Nephron (organoid): ENCODE data around the gene FES.

ENCODE experiments used
- H3K27ac Mint-ChIP-seq, 3 experiments: 2 replicates each; pipeline ENCODE4 v1.8.0; 2020; ENCODE audit warnings: mixed read lengths in 3 of 3, mild to moderate bottlenecking in 2 of 3, moderate library complexity in 1 of 3
- H3K27me3 Mint-ChIP-seq: 2 replicates; pipeline ENCODE4 v1.8.0; 2021; ENCODE audit warnings: low read depth, mild to moderate bottlenecking, moderate library complexity, mixed read lengths
- H3K36me3 Mint-ChIP-seq: 2 replicates; pipeline ENCODE4 v1.8.0; 2020; ENCODE audit warnings: low read depth, mixed read lengths
- H3K4me1 Mint-ChIP-seq: 2 replicates; pipeline ENCODE4 v1.8.0; 2020; ENCODE audit warnings: mixed read lengths
- H3K4me3 Mint-ChIP-seq, 3 experiments: 2 replicates each; pipeline ENCODE4 v1.8.0; 2020; ENCODE audit warnings: mild to moderate bottlenecking in 3 of 3, mixed read lengths in 3 of 3, moderate library complexity in 2 of 3
- H3K9me3 Mint-ChIP-seq: 2 replicates; pipeline ENCODE4 v1.8.0; 2020; ENCODE audit warnings: mixed read lengths
- TF ChIP-seq, protein P1 (sequence below), 3 experiments: fragments of 200-600 bp; sonication (generic); IDR thresholded peaks; one replicate each; pipeline ENCODE4 v1.5.0; 2021; ENCODE audit warnings: antibody characterized with exemption in 3 of 3; ENCODE audit not compliant: unreplicated experiment in 3 of 3

Gene FES

DNA sequence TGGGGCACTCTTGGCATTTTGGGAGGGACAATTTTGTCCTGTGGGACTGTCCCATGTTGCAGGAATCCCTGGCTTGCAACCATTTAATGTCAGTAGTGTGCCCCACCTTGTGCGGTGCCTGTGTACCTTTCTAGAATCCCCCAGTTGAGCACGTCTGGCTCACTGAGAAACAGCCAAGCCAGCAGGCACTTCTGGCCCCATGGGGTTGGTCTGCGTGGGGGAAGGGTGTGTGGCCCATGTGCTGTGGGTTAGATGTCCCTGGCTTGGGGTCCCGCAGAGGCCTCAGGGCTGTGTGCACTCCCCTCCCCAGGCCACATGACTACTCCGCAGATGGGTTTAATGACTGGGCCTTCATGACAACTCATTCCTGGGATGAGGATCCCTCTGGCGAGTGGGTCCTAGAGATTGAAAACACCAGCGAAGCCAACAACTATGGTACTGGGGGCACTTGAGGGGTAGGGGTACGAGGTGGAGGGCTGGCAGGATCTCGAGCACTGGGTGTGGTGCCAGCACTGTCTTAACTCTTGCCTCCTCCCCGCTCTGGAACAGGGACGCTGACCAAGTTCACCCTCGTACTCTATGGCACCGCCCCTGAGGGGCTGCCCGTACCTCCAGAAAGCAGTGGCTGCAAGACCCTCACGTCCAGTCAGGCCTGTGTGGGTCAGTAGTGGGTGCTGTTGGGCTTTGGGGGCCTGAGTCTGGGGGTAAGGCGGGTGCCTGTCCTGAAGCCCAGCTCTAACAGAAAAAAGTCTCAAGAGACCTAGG is 3.7 kb upstream of the FES start:
- no peak overlapping the region for H3K4me3 Mint-ChIP-seq
- peaks cover 1% of the 10 kb centered on the region for H3K4me1 Mint-ChIP-seq
- H3K27me3 Mint-ChIP-seq, result no peaks in the 10 kb centered on the region
- no peaks in the 10 kb centered on the region for H3K9me3 Mint-ChIP-seq
- peaks cover 27% of the 10 kb centered on the region for H3K36me3 Mint-ChIP-seq
- TF ChIP-seq, protein P1, sequence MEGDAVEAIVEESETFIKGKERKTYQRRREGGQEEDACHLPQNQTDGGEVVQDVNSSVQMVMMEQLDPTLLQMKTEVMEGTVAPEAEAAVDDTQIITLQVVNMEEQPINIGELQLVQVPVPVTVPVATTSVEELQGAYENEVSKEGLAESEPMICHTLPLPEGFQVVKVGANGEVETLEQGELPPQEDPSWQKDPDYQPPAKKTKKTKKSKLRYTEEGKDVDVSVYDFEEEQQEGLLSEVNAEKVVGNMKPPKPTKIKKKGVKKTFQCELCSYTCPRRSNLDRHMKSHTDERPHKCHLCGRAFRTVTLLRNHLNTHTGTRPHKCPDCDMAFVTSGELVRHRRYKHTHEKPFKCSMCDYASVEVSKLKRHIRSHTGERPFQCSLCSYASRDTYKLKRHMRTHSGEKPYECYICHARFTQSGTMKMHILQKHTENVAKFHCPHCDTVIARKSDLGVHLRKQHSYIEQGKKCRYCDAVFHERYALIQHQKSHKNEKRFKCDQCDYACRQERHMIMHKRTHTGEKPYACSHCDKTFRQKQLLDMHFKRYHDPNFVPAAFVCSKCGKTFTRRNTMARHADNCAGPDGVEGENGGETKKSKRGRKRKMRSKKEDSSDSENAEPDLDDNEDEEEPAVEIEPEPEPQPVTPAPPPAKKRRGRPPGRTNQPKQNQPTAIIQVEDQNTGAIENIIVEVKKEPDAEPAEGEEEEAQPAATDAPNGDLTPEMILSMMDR (IDR thresholded peaks at IDR 0.05; ENCODE audit: unreplicated experiment in 3 of 3), result no peak
- H3K27ac Mint-ChIP-seq, result no peak overlapping the region

DNA sequence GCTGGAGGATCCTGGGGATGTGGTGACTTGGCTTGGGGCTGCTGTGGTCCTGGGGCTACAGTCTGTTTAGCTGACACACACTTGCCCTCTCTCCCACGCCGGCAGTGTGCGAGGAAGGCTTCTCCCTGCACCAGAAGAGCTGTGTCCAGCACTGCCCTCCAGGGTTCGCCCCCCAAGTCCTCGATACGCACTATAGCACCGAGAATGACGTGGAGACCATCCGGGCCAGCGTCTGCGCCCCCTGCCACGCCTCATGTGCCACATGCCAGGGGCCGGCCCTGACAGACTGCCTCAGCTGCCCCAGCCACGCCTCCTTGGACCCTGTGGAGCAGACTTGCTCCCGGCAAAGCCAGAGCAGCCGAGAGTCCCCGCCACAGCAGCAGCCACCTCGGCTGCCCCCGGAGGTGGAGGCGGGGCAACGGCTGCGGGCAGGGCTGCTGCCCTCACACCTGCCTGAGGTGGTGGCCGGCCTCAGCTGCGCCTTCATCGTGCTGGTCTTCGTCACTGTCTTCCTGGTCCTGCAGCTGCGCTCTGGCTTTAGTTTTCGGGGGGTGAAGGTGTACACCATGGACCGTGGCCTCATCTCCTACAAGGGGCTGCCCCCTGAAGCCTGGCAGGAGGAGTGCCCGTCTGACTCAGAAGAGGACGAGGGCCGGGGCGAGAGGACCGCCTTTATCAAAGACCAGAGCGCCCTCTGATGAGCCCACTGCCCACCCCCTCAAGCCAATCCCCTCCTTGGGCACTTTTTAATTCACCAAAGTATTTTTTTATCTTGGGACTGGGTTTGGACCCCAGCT is 2.9 kb upstream of the FES start:
- H3K27me3 Mint-ChIP-seq, result no peaks in the 10 kb centered on the region
- H3K4me1 Mint-ChIP-seq, result peaks cover 10% of the 10 kb centered on the region
- no peak overlapping the region for H3K4me3 Mint-ChIP-seq
- peaks cover 27% of the 10 kb centered on the region for H3K36me3 Mint-ChIP-seq
- no peaks in the 10 kb centered on the region for H3K9me3 Mint-ChIP-seq
- no peak overlapping the region for H3K27ac Mint-ChIP-seq
- TF ChIP-seq, protein P1 (IDR thresholded peaks at IDR 0.05; ENCODE audit: unreplicated experiment in 3 of 3), result no peak

DNA sequence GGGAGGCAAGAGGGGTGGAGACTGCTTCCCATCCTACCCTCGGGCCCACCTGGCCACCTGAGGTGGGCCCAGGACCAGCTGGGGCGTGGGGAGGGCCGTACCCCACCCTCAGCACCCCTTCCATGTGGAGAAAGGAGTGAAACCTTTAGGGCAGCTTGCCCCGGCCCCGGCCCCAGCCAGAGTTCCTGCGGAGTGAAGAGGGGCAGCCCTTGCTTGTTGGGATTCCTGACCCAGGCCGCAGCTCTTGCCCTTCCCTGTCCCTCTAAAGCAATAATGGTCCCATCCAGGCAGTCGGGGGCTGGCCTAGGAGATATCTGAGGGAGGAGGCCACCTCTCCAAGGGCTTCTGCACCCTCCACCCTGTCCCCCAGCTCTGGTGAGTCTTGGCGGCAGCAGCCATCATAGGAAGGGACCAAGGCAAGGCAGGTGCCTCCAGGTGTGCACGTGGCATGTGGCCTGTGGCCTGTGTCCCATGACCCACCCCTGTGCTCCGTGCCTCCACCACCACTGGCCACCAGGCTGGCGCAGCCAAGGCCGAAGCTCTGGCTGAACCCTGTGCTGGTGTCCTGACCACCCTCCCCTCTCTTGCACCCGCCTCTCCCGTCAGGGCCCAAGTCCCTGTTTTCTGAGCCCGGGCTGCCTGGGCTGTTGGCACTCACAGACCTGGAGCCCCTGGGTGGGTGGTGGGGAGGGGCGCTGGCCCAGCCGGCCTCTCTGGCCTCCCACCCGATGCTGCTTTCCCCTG is 2.2 kb upstream of the FES start:
- H3K27me3 Mint-ChIP-seq, result no peaks in the 10 kb centered on the region
- H3K4me1 Mint-ChIP-seq, result peaks cover 11% of the 10 kb centered on the region
- H3K9me3 Mint-ChIP-seq, result no peaks in the 10 kb centered on the region
- no peak overlapping the region for H3K27ac Mint-ChIP-seq
- TF ChIP-seq, protein P1 (IDR thresholded peaks at IDR 0.05; ENCODE audit: unreplicated experiment in 3 of 3), result no peak
- peaks cover 20% of the 10 kb centered on the region for H3K36me3 Mint-ChIP-seq
- no peak overlapping the region for H3K4me3 Mint-ChIP-seq

DNA sequence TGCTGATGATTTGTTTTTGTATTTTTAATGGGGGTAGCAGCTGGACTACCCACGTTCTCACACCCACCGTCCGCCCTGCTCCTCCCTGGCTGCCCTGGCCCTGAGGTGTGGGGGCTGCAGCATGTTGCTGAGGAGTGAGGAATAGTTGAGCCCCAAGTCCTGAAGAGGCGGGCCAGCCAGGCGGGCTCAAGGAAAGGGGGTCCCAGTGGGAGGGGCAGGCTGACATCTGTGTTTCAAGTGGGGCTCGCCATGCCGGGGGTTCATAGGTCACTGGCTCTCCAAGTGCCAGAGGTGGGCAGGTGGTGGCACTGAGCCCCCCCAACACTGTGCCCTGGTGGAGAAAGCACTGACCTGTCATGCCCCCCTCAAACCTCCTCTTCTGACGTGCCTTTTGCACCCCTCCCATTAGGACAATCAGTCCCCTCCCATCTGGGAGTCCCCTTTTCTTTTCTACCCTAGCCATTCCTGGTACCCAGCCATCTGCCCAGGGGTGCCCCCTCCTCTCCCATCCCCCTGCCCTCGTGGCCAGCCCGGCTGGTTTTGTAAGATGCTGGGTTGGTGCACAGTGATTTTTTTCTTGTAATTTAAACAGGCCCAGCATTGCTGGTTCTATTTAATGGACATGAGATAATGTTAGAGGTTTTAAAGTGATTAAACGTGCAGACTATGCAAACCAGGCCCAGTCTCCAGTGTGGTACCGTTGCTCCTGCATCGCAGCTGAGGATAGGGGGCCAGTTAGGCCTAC is 1.4 kb upstream of the FES start:
- peak overlapping the region; percentile 51 to 77 (median 70) for H3K27ac Mint-ChIP-seq
- H3K4me1 Mint-ChIP-seq, result peaks cover 11% of the 10 kb centered on the region
- H3K9me3 Mint-ChIP-seq, result no peaks in the 10 kb centered on the region
- peak overlapping the region in 2 of 3 experiments; percentile 62 to 63 for H3K4me3 Mint-ChIP-seq
- TF ChIP-seq, protein P1 (IDR thresholded peaks at IDR 0.05; ENCODE audit: unreplicated experiment in 3 of 3), result no peak
- H3K36me3 Mint-ChIP-seq, result peaks cover 18% of the 10 kb centered on the region
- H3K27me3 Mint-ChIP-seq, result no peaks in the 10 kb centered on the region

DNA sequence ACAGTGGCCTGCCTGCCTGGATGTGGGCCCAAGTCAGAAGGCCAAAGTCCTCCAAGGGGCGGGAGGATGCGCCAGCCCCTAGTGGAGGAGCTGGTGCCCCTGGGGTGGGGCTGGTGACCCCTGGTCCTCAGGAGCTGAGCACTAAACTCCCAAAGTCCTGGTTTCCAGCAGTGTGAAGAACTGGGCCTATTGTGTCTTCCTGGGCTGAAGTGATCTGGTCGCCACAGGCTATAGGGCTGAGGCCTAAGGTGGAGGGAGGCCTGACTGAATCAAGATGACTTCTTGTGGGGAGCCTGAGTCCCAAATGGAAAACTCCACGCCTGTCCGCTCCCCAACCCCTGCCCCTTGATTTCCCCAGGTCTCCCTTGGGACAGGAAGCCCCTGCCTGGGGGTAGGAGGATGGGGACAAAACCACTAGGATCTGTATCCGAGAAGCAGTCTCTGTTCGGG is 753 bp upstream of the FES start:
- Mint-ChIP-seq H3K27ac (peak overlapping the region; percentile 51 to 77 (median 70)), H3K27me3 (no peaks in the 10 kb centered on the region), H3K9me3 (no peaks in the 10 kb centered on the region), H3K4me3 (peak overlapping the region; percentile 44 to 63 (median 62)), H3K4me1 (peaks cover 11% of the 10 kb centered on the region), H3K36me3 (peaks cover 13% of the 10 kb centered on the region)
- TF ChIP-seq, protein P1 (IDR thresholded peaks at IDR 0.05; ENCODE audit: unreplicated experiment in 3 of 3), result no peak
